Heart right ventricle (tissue), 16 donors: ENCODE results near the gene CNTN4. TPM values are rescaled to one million over a fixed set of nuclear protein-coding genes. Genes with fewer than 3 reads are reported as not detected.

ENCODE experiments used
- ATAC-seq, 8 donors: fragments of 200-7000 bp; cut with Tn5 transposase; one replicate each; pipeline ENCODE4 v1.9.1; 2020; ENCODE audit warnings: mild to moderate bottlenecking in 8 of 8, moderate library complexity in 8 of 8, moderate number of reproducible peaks in 1 of 8
- DNase-seq, 2 donors: peaks; one replicate each; pipeline ENCODE4 v3.0.0-alpha.2; 2020
- H3K27ac ChIP-seq, 10 donors: fragments of 200-600 bp; sonication (generic) in 2 of 10; one replicate each; pipeline versions ENCODE4 v1.5.0 to v1.8.0; 2020 to 2022; ENCODE audit warnings: mild to moderate bottlenecking in 3 of 10
- H3K27me3 ChIP-seq, 7 donors: fragments of 200-600 bp; one replicate each; pipeline ENCODE4 v1.8.0; 2021 to 2022; ENCODE audit warnings: mild to moderate bottlenecking in 2 of 7
- H3K36me3 ChIP-seq, 9 donors: fragments of 200-600 bp; sonication (generic) in 1 of 9; one replicate each; pipeline versions ENCODE4 v1.5.0 to v1.8.0; 2020 to 2022; ENCODE audit warnings: mild to moderate bottlenecking in 2 of 9
- H3K4me1 ChIP-seq, 9 donors: fragments of 200-600 bp; sonication (generic) in 1 of 9; one replicate each; pipeline versions ENCODE4 v1.5.0 to v1.8.0; 2020 to 2022; ENCODE audit warnings: mild to moderate bottlenecking in 4 of 9
- H3K4me3 ChIP-seq, 10 donors: fragments of 200-600 bp; sonication (generic) in 2 of 10; one replicate each; pipeline versions ENCODE4 v1.5.0 to v1.8.0; 2020 to 2022; ENCODE audit warnings: mild to moderate bottlenecking in 7 of 10, moderate library complexity in 2 of 10
- H3K9me3 ChIP-seq, 11 donors: fragments of 200-600 bp in 10 of 11; sonication (generic) in 2 of 11; one replicate each; pipeline versions ENCODE4 v1.5.0 to v1.8.0; 2013 to 2022; ENCODE audit warnings: mild to moderate bottlenecking in 2 of 11, control low read depth in 1 of 11, moderate library complexity in 1 of 11
- WGBS, 2 donors: extraction: QIAGEN DNeasy Blood & Tissue Kit; methylation state at CpG; one replicate each; pipeline ENCODE4 v1.1.7; 2013; ENCODE audit warnings: inconsistent platforms in 1 of 2; 5-methylcytosine and 5-hydroxymethylcytosine counted together
- intact Hi-C, 10 donors: fragments of 100-400 bp; cut with DNase I; formaldehyde crosslinking; loops; one replicate each; pipeline versions ENCODE4 v1.11.1 to v1.14.2; 2022
- polyA plus RNA-seq, 2 donors: library from polyadenylated mRNA; stranded (reverse); fragments of 200-250 nt; gene quantifications; one replicate each; pipeline ENCODE4 v1.2.3, GENCODE V29; 2013
- total RNA-seq, 10 donors: library from RNA; stranded (reverse); fragmentation: NEBNext Ultra II Directional in 3 of 10; extraction: Animal tissue kit (Norgen Biotek cat#: 25700) in 3 of 10; gene quantifications; one replicate each; pipeline versions ENCODE4 v1.2.1 to v1.2.4, GENCODE V29; 2021 to 2023
- TF ChIP-seq, protein P1 (sequence below), 9 donors: fragments of 200-600 bp; sonication (generic) in 2 of 9; IDR thresholded peaks; one replicate each; pipeline versions ENCODE4 v1.5.0 to v1.8.0; 2021 to 2022; ENCODE audit warnings: antibody characterized with exemption in 9 of 9, mild to moderate bottlenecking in 5 of 9, moderate library complexity in 1 of 9
- donor health status: Arrhythmogenic right ventricular cardiomyopathy.
- donor health status: ischemic (EF 13 %, LVEDD 7.1; RV severe dilation, severe dysfunction).
- donor health status: healthy with polysubstance abuse.
- donor health status: DM: no; HTN: yes; CAD: no.
- donor health status: DM: no; HTN: no; CAD: no.
- donor health status: ischemic (EF 25% LVEDD 6.9; RV normal size, moderate dysfunction).
- donor health status: ischemic (EF 25% LVEDD 5.7; RV mildly dilated, moderate dysfunction).
- donor health status: healthy.
- donor health status: DM: yes; HTN: yes; CAD: no.
- donor health status: Ischemic cardiomyopathy.
- donor health status: ischemic (EF 35%, LVEDD 5.7; RV mildly dilated, moderate dysfunction).
- donor health status: nonischemic (EF 11% LVEDD 7.7; RV severe dilation, severe dysfunction).
- donor health status: DM: yes; HTN: yes; CAD: no.
- donor health status: PGD.
- donor health status: ischemic (EF 29% LVEDD 5.4; RV normal size, mild dysfunction).
- donor health status: nonischemic (EF 23%, LVEDD 6.1; RV moderate dilation, normal function).

CNTN4 gene
- total and polyA plus RNA-seq, 12 donors: 0.48 to 4.7 (median 2.5) TPM

DNA sequence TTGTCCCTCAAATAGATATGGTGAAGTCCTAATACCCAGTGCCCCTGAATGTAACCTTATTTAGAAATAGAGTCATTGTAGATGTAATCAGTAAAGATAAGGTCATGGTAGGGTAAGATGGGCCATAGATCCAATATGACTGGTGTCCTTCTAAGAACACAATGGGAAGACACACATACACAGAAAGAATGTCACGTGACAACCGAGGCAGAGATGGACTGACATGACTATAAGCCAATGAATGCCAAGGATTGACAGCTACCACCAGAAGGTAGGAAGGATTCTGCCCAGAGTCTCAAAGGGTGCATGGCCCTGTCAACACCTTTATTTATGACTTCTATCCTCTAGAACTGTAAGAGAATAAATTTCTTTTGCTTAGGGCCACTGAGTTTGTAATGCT lies 780.4 kb downstream of the CNTN4 start:
- no peaks in the 10 kb centered on the region for H3K4me1 ChIP-seq
- no peak overlapping the region for H3K27ac ChIP-seq
- H3K27me3 ChIP-seq: no peaks in the 10 kb centered on the region
- no peak overlapping the region for H3K4me3 ChIP-seq
- intact Hi-C loops: no loop called here
- DNase-seq (no peak), ATAC-seq (no peak)
- H3K36me3 ChIP-seq: no peaks in the 10 kb centered on the region
- TF ChIP-seq, protein P1, sequence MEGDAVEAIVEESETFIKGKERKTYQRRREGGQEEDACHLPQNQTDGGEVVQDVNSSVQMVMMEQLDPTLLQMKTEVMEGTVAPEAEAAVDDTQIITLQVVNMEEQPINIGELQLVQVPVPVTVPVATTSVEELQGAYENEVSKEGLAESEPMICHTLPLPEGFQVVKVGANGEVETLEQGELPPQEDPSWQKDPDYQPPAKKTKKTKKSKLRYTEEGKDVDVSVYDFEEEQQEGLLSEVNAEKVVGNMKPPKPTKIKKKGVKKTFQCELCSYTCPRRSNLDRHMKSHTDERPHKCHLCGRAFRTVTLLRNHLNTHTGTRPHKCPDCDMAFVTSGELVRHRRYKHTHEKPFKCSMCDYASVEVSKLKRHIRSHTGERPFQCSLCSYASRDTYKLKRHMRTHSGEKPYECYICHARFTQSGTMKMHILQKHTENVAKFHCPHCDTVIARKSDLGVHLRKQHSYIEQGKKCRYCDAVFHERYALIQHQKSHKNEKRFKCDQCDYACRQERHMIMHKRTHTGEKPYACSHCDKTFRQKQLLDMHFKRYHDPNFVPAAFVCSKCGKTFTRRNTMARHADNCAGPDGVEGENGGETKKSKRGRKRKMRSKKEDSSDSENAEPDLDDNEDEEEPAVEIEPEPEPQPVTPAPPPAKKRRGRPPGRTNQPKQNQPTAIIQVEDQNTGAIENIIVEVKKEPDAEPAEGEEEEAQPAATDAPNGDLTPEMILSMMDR (IDR thresholded peaks at IDR 0.05): no peak
- WGBS, 2 donors: 86 to 93% methylated on average over 2 of the region's 2 CpGs
- H3K9me3 ChIP-seq: no peaks in the 10 kb centered on the region

DNA sequence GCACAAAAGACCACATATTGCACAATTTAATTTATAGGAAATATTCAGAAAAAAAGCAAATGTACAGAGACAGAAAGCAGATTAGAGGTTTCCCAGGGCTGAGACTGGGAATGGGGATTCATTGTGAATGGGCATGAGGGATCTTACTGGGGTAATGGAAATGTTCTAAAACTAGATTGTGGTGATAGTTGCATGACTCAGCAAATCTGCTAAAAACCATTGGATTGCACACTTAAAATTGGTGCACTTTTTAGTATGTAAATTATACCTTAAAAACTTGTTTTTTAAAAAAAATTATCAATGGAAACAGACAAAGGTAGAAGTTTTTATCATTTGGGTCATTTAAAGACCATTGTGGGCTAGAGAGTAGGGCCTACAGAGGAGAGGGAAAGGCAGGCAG lies 780.9 kb downstream of the CNTN4 start:
- no peaks in the 10 kb centered on the region for H3K4me1 ChIP-seq
- H3K9me3 ChIP-seq: no peaks in the 10 kb centered on the region
- H3K27me3 ChIP-seq: no peaks in the 10 kb centered on the region
- no peak overlapping the region for H3K27ac ChIP-seq
- TF ChIP-seq, protein P1 (IDR thresholded peaks at IDR 0.05): no peak
- no peak for DNase-seq
- H3K4me3 ChIP-seq: no peak overlapping the region
- intact Hi-C loops: no loop called here
- ATAC-seq: no peak
- no peaks in the 10 kb centered on the region for H3K36me3 ChIP-seq

DNA sequence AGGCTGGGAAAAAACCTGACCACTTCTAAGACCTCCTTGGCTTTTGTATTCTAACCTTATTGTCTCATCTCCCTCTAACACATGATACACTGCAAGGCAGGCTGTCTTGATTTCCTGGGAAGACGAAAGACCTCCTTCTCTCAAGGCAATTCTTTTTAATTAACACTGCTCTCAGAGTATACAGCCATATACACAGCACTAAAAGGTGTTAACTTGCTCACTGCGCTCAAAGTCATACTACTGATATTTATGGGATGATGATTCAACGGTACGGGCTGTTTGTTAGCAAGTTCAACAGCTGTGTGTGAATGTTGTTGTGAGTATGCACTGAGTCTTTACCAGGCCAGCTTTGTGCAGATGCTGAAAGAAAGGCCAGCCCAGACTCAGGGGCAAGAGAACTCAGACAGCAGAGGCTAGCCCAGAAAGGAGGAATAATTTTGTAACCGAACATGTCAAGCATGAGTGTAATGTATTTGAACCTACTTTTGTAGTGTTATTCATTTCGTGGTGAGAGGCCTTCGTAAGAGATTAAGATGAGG lies 781.6 kb downstream of the CNTN4 start:
- no peaks in the 10 kb centered on the region for H3K27me3 ChIP-seq
- H3K27ac ChIP-seq: no peak overlapping the region
- intact Hi-C loops: no loop called here
- H3K9me3 ChIP-seq: no peaks in the 10 kb centered on the region
- TF ChIP-seq, protein P1 (IDR thresholded peaks at IDR 0.05): no peak
- no peak for DNase-seq
- no peaks in the 10 kb centered on the region for H3K4me1 ChIP-seq
- no peaks in the 10 kb centered on the region for H3K36me3 ChIP-seq
- peak in 3 of 8 donors; percentile 42 to 76 (median 42) for ATAC-seq
- H3K4me3 ChIP-seq: no peak overlapping the region
- 64 to 66% methylated on average over 7 of the region's 7 CpGs for WGBS, 2 donors

DNA sequence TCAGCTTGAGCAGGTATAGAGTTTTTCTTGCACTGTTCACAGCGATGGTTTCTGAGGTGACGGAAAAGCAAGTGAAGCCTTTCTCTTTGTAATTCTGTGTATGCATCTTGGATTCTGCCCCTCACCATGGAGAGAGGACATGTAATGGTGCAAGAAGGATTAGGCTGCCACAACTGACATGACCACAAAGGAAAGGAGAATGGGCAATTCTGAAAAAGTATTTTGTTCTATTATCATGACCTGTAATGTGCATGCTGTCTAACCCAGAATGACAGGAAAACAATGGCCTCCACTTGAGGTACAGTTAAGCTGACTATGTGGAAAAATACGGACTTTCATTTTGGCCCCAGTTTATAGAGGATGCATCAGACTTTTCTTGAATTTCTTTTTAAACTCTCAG lies 784.6 kb downstream of the CNTN4 start:
- no peaks in the 10 kb centered on the region for H3K4me1 ChIP-seq
- DNase-seq: no peak
- TF ChIP-seq, protein P1 (IDR thresholded peaks at IDR 0.05): no peak
- H3K4me3 ChIP-seq: no peak overlapping the region
- H3K36me3 ChIP-seq: no peaks in the 10 kb centered on the region
- H3K27me3 ChIP-seq: peaks cover 0 to 2% (median 0%) of the 10 kb centered on the region in 7 donors
- intact Hi-C loops: no loop called here
- H3K27ac ChIP-seq: no peak overlapping the region
- no peaks in the 10 kb centered on the region for H3K9me3 ChIP-seq
- no peak for ATAC-seq
- 69 to 82% methylated on average over 3 of the region's 3 CpGs for WGBS, 2 donors
